Measurements from ENCODE around the gene ACOXL. TPM values are rescaled to one million over a fixed set of nuclear protein-coding genes. Genes with fewer than 3 reads are reported as not detected.
A peak's percentile ranks its signal among the peaks of the same experiment; 100 is the strongest.

The ACOXL gene
- total RNA-seq, 1 donor: not detected

DNA sequence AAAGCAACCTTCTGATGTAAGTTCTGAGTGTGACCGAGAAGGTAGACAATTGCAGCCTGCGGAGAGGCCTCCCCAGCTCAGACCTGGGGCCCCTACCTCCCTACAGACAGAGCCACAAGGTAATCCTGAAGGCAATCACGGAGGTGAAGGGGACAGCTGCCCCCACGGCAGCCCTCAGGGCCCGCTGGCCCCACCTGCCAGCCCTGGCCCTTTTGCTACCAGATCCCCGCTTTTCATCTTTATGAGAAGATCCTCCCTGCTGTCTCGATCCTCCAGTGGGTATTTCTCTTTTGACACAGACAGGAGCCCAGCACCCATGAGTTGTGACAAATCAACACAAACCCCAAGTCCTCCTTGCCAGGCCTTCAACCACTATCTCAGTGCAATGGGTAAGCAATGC lies 391.4 kb downstream of the ACOXL start:
- H3K4me1 ChIP-seq (ENCODE audit: insufficient read depth, low read length): peaks cover 4% of the 10 kb centered on the region
- H3K27ac ChIP-seq (ENCODE audit: low read depth, low read length): no peak overlapping the region
- no peak for DNase-seq (ENCODE audit: insufficient read length, low spot score, missing footprints)
- no peak overlapping the region for H3K4me3 ChIP-seq (ENCODE audit: insufficient read depth, low read length)
- no peaks in the 10 kb centered on the region for H3K79me2 ChIP-seq (ENCODE audit: insufficient read depth, low read length)
- TF ChIP-seq, protein P1, sequence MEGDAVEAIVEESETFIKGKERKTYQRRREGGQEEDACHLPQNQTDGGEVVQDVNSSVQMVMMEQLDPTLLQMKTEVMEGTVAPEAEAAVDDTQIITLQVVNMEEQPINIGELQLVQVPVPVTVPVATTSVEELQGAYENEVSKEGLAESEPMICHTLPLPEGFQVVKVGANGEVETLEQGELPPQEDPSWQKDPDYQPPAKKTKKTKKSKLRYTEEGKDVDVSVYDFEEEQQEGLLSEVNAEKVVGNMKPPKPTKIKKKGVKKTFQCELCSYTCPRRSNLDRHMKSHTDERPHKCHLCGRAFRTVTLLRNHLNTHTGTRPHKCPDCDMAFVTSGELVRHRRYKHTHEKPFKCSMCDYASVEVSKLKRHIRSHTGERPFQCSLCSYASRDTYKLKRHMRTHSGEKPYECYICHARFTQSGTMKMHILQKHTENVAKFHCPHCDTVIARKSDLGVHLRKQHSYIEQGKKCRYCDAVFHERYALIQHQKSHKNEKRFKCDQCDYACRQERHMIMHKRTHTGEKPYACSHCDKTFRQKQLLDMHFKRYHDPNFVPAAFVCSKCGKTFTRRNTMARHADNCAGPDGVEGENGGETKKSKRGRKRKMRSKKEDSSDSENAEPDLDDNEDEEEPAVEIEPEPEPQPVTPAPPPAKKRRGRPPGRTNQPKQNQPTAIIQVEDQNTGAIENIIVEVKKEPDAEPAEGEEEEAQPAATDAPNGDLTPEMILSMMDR (IDR thresholded peaks at IDR 0.05; ENCODE audit: extremely low read depth, low read depth, low read length): no peak
- no peaks in the 10 kb centered on the region for H3K9me3 ChIP-seq (ENCODE audit: low read depth, low read length)
- H3K27me3 ChIP-seq (ENCODE audit: insufficient read depth, low read length): peaks cover 17% of the 10 kb centered on the region
- no peak overlapping the region for H2AFZ ChIP-seq (ENCODE audit: low read length)
- H3K4me2 ChIP-seq (ENCODE audit: insufficient read depth, low read length): peak overlapping the region; percentile 93
- no peaks in the 10 kb centered on the region for H4K20me1 ChIP-seq (ENCODE audit: insufficient read depth, low read length)
- no peaks in the 10 kb centered on the region for H3K36me3 ChIP-seq (ENCODE audit: insufficient read depth, low read length)

DNA sequence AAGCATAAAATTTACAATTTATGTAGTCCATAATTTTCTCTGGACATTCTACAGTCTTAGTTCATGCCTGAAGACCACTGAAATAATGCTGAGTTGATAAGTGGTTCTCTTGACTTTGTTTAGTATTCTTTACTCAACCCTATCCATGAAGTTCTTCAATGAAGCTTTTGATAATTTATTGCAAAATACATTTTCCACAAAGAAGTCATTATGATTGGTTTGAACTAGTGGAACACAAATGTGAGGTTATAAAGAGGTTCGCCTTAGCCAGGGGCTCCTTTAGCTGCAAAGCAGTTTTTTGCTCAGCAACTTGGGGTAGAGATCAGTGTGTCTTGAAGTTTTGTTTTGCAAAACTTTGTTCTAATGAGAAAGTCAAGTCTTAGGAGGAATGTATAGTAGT lies 394.2 kb downstream of the ACOXL start:
- Histone ChIP-seq H4K20me1 (ENCODE audit: insufficient read depth, low read length) (no peaks in the 10 kb centered on the region), H3K4me3 (ENCODE audit: insufficient read depth, low read length) (no peak overlapping the region), H3K36me3 (ENCODE audit: insufficient read depth, low read length) (no peaks in the 10 kb centered on the region), H3K27ac (ENCODE audit: low read depth, low read length) (no peak overlapping the region), H2AFZ (ENCODE audit: low read length) (no peak overlapping the region), H3K4me2 (ENCODE audit: insufficient read depth, low read length) (no peak overlapping the region), H3K79me2 (ENCODE audit: insufficient read depth, low read length) (no peaks in the 10 kb centered on the region), H3K9me3 (ENCODE audit: low read depth, low read length) (no peaks in the 10 kb centered on the region), H3K27me3 (ENCODE audit: insufficient read depth, low read length) (no peaks in the 10 kb centered on the region), H3K4me1 (ENCODE audit: insufficient read depth, low read length) (peaks cover 2% of the 10 kb centered on the region)
- TF ChIP-seq, protein P1 (IDR thresholded peaks at IDR 0.05; ENCODE audit: extremely low read depth, low read depth, low read length): no peak
- DNase-seq (ENCODE audit: insufficient read length, low spot score, missing footprints): no peak

DNA sequence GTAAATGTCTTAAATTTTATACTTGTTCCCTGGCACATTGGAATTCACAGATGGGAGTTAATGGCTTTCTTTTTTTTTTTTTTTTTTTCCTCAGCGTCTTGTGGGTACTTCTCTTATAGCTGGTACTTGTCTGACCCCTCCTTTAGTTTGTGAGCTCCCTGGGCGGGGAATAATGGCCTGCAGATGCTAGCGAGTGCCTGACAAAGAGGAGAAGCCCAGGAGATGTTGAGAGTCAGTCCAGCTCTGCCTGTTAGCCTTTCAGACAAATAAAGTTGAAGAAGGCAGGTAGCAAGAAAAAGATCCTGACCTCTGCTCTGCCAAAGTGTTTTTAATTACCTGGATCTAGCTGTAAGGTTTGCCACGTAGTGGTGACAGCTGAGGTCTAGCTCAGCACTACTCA lies 395.0 kb downstream of the ACOXL start:
- H3K4me1 ChIP-seq (ENCODE audit: insufficient read depth, low read length): no peaks in the 10 kb centered on the region
- no peaks in the 10 kb centered on the region for H3K9me3 ChIP-seq (ENCODE audit: low read depth, low read length)
- H3K27me3 ChIP-seq (ENCODE audit: insufficient read depth, low read length): no peaks in the 10 kb centered on the region
- peak; percentile 52 for DNase-seq (ENCODE audit: insufficient read length, low spot score, missing footprints)
- H3K79me2 ChIP-seq (ENCODE audit: insufficient read depth, low read length): no peaks in the 10 kb centered on the region
- no peak overlapping the region for H2AFZ ChIP-seq (ENCODE audit: low read length)
- TF ChIP-seq, protein P1 (IDR thresholded peaks at IDR 0.05; ENCODE audit: extremely low read depth, low read depth, low read length): no peak
- H3K27ac ChIP-seq (ENCODE audit: low read depth, low read length): no peak overlapping the region
- H3K36me3 ChIP-seq (ENCODE audit: insufficient read depth, low read length): no peaks in the 10 kb centered on the region
- H3K4me2 ChIP-seq (ENCODE audit: insufficient read depth, low read length): no peak overlapping the region
- no peak overlapping the region for H3K4me3 ChIP-seq (ENCODE audit: insufficient read depth, low read length)
- H4K20me1 ChIP-seq (ENCODE audit: insufficient read depth, low read length): no peaks in the 10 kb centered on the region

DNA sequence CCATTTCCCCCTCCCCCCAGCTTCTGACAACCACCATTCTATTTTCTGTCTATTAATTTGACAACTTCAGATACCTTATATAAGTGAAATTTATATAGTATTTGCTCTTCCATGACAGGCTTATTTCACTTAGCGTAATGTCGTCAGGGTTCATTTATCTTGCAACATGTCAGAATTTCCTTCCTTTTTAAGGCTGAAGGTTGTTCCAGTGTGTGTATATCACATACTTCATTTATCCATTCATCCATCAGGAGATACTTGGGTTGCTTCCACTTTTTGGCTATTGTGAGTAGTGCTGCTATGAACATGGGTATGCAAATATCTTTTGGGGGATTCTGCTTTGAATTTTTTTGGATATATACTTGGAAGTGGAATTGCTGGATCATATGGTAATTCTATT lies 395.7 kb downstream of the ACOXL start:
- Histone ChIP-seq H3K79me2 (ENCODE audit: insufficient read depth, low read length) (no peaks in the 10 kb centered on the region), H3K9me3 (ENCODE audit: low read depth, low read length) (no peaks in the 10 kb centered on the region), H3K27me3 (ENCODE audit: insufficient read depth, low read length) (no peaks in the 10 kb centered on the region), H3K4me3 (ENCODE audit: insufficient read depth, low read length) (no peak overlapping the region), H4K20me1 (ENCODE audit: insufficient read depth, low read length) (no peaks in the 10 kb centered on the region), H3K4me2 (ENCODE audit: insufficient read depth, low read length) (no peak overlapping the region), H3K4me1 (ENCODE audit: insufficient read depth, low read length) (no peaks in the 10 kb centered on the region), H3K36me3 (ENCODE audit: insufficient read depth, low read length) (no peaks in the 10 kb centered on the region), H3K27ac (ENCODE audit: low read depth, low read length) (no peak overlapping the region), H2AFZ (ENCODE audit: low read length) (no peak overlapping the region)
- TF ChIP-seq, protein P1 (IDR thresholded peaks at IDR 0.05; ENCODE audit: extremely low read depth, low read depth, low read length): no peak
- DNase-seq (ENCODE audit: insufficient read length, low spot score, missing footprints): no peak
